Endometrium (tissue), 2 donors: ENCODE results near the gene CCDC149.

Experiments
- FAIRE-seq: peaks from 2 replicates; lab custom pipeline; 2012; peaks lifted over from hg19 to GRCh38; lab: Jason Lieb, UNC
- donor health status: control.
- donor health status: control.

Gene CCDC149

GRCh38 chr4:24881508-24882196, 31.2 kb downstream of the CCDC149 start:
- FAIRE-seq, result no peak

- FAIRE-seq, result no peak
Observed at GRCh38 chr4:24880186-24880585, 32.7 kb downstream of the CCDC149 start.

GRCh38 chr4:24878636-24879016, 34.2 kb downstream of the CCDC149 start:
- no peak for FAIRE-seq

- FAIRE-seq, result no peak
Observed at GRCh38 chr4:24877868-24878635, 34.8 kb downstream of the CCDC149 start.

- no peak for FAIRE-seq
Observed at GRCh38 chr4:24876431-24876830, 36.4 kb downstream of the CCDC149 start.

GRCh38 chr4:24872720-24873119, 40.1 kb downstream of the CCDC149 start:
- FAIRE-seq, result no peak

- FAIRE-seq, result no peak
Observed at GRCh38 chr4:24871210-24871609, 41.6 kb downstream of the CCDC149 start.

- no peak for FAIRE-seq
Observed at GRCh38 chr4:24867766-24868296, 45.0 kb downstream of the CCDC149 start.

GRCh38 chr4:24867251-24867650, 45.6 kb downstream of the CCDC149 start:
- no peak for FAIRE-seq

GRCh38 chr4:24865401-24865800, 47.4 kb downstream of the CCDC149 start:
- FAIRE-seq, result no peak

- FAIRE-seq, result no peak
Observed at GRCh38 chr4:24863799-24864198, 49.0 kb downstream of the CCDC149 start.

- no peak for FAIRE-seq
Observed at GRCh38 chr4:24862073-24862751, 50.6 kb downstream of the CCDC149 start.

GRCh38 chr4:24858550-24858949, 54.3 kb downstream of the CCDC149 start:
- no peak for FAIRE-seq

GRCh38 chr4:24858026-24858425, 54.8 kb downstream of the CCDC149 start:
- FAIRE-seq, result peak; percentile 53

- no peak for FAIRE-seq
Observed at GRCh38 chr4:24856586-24856985, 56.3 kb downstream of the CCDC149 start.

- no peak for FAIRE-seq
Observed at GRCh38 chr4:24855741-24856140, 57.1 kb downstream of the CCDC149 start.

GRCh38 chr4:24853142-24853541, 59.7 kb downstream of the CCDC149 start:
- FAIRE-seq, result no peak

GRCh38 chr4:24850674-24851073, 62.2 kb downstream of the CCDC149 start:
- FAIRE-seq, result no peak

- peak; percentile 48 for FAIRE-seq
Observed at GRCh38 chr4:24849756-24850155, 63.1 kb downstream of the CCDC149 start.

- no peak for FAIRE-seq
Observed at GRCh38 chr4:24849351-24849750, 63.5 kb downstream of the CCDC149 start.

- no peak for FAIRE-seq
Observed at GRCh38 chr4:24846716-24847115, 66.1 kb downstream of the CCDC149 start.

- no peak for FAIRE-seq
Observed at GRCh38 chr4:24845902-24846301, 66.9 kb downstream of the CCDC149 start.

- no peak for FAIRE-seq
Observed at GRCh38 chr4:24845132-24845531, 67.7 kb downstream of the CCDC149 start.
